ENCODE data around the gene PLCB3.
A peak's percentile ranks its signal among the peaks of the same experiment; 100 is the strongest.

Gene PLCB3

DNA sequence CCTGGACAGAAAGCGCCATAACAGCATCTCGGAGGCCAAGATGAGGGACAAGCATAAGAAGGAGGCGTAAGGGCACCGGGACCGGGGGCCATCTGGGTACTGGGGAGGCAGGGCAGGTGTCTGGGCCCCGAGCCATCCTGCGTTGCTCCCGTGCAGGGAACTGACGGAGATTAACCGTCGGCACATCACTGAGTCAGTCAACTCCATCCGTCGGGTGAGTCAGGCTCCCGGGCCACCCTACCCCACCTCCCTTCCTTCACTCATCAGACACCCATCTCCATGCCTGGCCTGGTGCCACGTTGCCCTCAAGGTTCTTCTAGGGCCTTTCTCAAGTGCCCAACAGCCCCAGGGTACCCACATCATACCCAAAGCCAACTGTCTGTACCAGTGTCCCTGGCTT is 15.0 kb downstream of the PLCB3 start:
- H3K9ac ChIP-seq (ENCODE audit: low read length) = no peak overlapping the region
- no peaks in the 10 kb centered on the region for H3K9me3 ChIP-seq (ENCODE audit: low read length)
- TF ChIP-seq EZH2 (IDR thresholded peaks at IDR 0.05; ENCODE audit: borderline replicate concordance, low read length) = no peak
- TF ChIP-seq, protein P1, sequence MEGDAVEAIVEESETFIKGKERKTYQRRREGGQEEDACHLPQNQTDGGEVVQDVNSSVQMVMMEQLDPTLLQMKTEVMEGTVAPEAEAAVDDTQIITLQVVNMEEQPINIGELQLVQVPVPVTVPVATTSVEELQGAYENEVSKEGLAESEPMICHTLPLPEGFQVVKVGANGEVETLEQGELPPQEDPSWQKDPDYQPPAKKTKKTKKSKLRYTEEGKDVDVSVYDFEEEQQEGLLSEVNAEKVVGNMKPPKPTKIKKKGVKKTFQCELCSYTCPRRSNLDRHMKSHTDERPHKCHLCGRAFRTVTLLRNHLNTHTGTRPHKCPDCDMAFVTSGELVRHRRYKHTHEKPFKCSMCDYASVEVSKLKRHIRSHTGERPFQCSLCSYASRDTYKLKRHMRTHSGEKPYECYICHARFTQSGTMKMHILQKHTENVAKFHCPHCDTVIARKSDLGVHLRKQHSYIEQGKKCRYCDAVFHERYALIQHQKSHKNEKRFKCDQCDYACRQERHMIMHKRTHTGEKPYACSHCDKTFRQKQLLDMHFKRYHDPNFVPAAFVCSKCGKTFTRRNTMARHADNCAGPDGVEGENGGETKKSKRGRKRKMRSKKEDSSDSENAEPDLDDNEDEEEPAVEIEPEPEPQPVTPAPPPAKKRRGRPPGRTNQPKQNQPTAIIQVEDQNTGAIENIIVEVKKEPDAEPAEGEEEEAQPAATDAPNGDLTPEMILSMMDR (IDR thresholded peaks at IDR 0.05; ENCODE audit: low read length) = no peak
- peaks cover 14% of the 10 kb centered on the region for H3K36me3 ChIP-seq (ENCODE audit: insufficient read depth, low read length)
- no peaks in the 10 kb centered on the region for H3K9me2 ChIP-seq (ENCODE audit: low read depth, low read length)
- no peak overlapping the region for H3K4me3 ChIP-seq (ENCODE audit: low read depth, low read length, poor library complexity, severe bottlenecking)
- no peaks in the 10 kb centered on the region for H3F3A ChIP-seq (ENCODE audit: insufficient read depth, low read length)
- no peak overlapping the region for H3K4me2 ChIP-seq (ENCODE audit: low read length)
- no peak overlapping the region for H3K27ac ChIP-seq (ENCODE audit: low read depth, low read length, poor library complexity, severe bottlenecking)
- no peaks in the 10 kb centered on the region for H3K79me2 ChIP-seq (ENCODE audit: insufficient read depth, low read length)
- peaks cover 16% of the 10 kb centered on the region for H3K4me1 ChIP-seq (ENCODE audit: insufficient read depth, low read length, severe bottlenecking)
- H4K20me1 ChIP-seq (ENCODE audit: insufficient read depth, low read length) = no peaks in the 10 kb centered on the region
- H3K27me3 ChIP-seq (ENCODE audit: insufficient read depth, low read length) = no peaks in the 10 kb centered on the region
- no peak overlapping the region for H2AFZ ChIP-seq (ENCODE audit: low read length)

- peak overlapping the region; percentile 93; the same call in 1 of the 2 replicates for H3K4me2 ChIP-seq (ENCODE audit: low read length)
- no peaks in the 10 kb centered on the region for H3K9me3 ChIP-seq (ENCODE audit: low read length)
- peak overlapping the region; percentile 91; the same call in 1 of the 2 replicates for H3K9ac ChIP-seq (ENCODE audit: low read length)
- TF ChIP-seq, protein P1 (IDR thresholded peaks at IDR 0.05; ENCODE audit: low read length) = no peak
- no peak for TF ChIP-seq EZH2 (IDR thresholded peaks at IDR 0.05; ENCODE audit: borderline replicate concordance, low read length)
- no peaks in the 10 kb centered on the region for H4K20me1 ChIP-seq (ENCODE audit: insufficient read depth, low read length)
- no peaks in the 10 kb centered on the region for H3K9me2 ChIP-seq (ENCODE audit: low read depth, low read length)
- H3F3A ChIP-seq (ENCODE audit: insufficient read depth, low read length) = no peaks in the 10 kb centered on the region
- no peaks in the 10 kb centered on the region for H3K79me2 ChIP-seq (ENCODE audit: insufficient read depth, low read length)
- peaks cover 27% of the 10 kb centered on the region for H3K4me1 ChIP-seq (ENCODE audit: insufficient read depth, low read length, severe bottlenecking)
- H3K36me3 ChIP-seq (ENCODE audit: insufficient read depth, low read length) = peaks cover 8% of the 10 kb centered on the region
- no peak overlapping the region for H3K4me3 ChIP-seq (ENCODE audit: low read depth, low read length, poor library complexity, severe bottlenecking)
- H2AFZ ChIP-seq (ENCODE audit: low read length) = no peak overlapping the region
- H3K27me3 ChIP-seq (ENCODE audit: insufficient read depth, low read length) = no peaks in the 10 kb centered on the region
- peak overlapping the region; percentile 91 for H3K27ac ChIP-seq (ENCODE audit: low read depth, low read length, poor library complexity, severe bottlenecking)
These were observed 16.0 kb downstream of the PLCB3 start for GRCh38 chr11:64267207-64267945.

DNA sequence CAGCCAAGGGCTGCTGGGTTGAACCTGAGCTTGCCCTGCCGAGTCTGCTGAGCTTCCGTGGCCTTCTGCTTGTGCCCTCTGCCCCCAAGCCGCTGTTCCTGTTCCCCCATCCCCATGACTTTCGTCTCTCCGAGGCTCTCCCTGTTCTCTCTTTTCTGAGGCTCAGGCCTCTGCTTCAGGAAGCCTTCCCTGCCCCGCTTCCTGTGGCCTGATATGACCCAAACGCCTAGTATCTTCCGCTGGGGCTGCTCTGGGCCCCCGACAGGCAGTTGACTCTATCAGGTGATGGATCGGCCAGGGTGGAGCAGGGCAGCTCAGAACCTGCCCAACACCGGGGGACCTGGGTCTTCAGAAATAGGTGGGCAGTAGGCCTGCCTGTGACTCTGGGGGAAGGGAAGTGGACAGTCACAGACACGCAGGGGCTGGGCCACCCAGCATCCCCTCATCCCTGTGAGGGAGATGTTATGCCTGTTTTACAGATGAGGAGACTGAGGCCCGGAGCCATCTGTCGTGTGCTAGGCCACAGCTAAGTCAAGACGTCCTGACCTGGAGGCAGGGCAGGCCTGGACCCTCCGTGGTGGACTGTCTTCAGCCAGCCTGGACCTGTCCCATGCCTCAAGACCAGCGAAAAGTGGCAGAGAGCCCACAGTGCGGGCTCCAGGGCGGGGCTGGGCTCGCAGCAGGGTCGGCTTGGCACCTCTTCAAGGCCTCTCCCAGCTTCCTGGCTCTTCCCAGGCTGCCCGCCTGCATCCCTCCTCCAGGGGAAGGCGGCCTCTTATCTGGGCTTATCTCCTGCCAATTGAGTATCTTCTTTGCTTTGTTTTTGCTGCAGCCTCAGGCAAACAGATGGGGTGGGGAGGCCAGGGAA is 16.9 kb downstream of the PLCB3 start:
- H3K4me3 ChIP-seq (ENCODE audit: low read depth, low read length, poor library complexity, severe bottlenecking) = peak overlapping the region; percentile 74
- H3K36me3 ChIP-seq (ENCODE audit: insufficient read depth, low read length) = no peaks in the 10 kb centered on the region
- H2AFZ ChIP-seq (ENCODE audit: low read length) = no peak overlapping the region
- H3K79me2 ChIP-seq (ENCODE audit: insufficient read depth, low read length) = no peaks in the 10 kb centered on the region
- H3F3A ChIP-seq (ENCODE audit: insufficient read depth, low read length) = no peaks in the 10 kb centered on the region
- H3K4me1 ChIP-seq (ENCODE audit: insufficient read depth, low read length, severe bottlenecking) = peaks cover 27% of the 10 kb centered on the region
- H3K4me2 ChIP-seq (ENCODE audit: low read length) = peak overlapping the region; percentile 93
- no peaks in the 10 kb centered on the region for H4K20me1 ChIP-seq (ENCODE audit: insufficient read depth, low read length)
- peak overlapping the region; percentile 91 for H3K9ac ChIP-seq (ENCODE audit: low read length)
- TF ChIP-seq EZH2 (IDR thresholded peaks at IDR 0.05; ENCODE audit: borderline replicate concordance, low read length) = no peak
- TF ChIP-seq, protein P1 (IDR thresholded peaks at IDR 0.05; ENCODE audit: low read length) = no peak
- no peaks in the 10 kb centered on the region for H3K9me3 ChIP-seq (ENCODE audit: low read length)
- peak overlapping the region; percentile 91 for H3K27ac ChIP-seq (ENCODE audit: low read depth, low read length, poor library complexity, severe bottlenecking)
- H3K27me3 ChIP-seq (ENCODE audit: insufficient read depth, low read length) = no peaks in the 10 kb centered on the region
- no peaks in the 10 kb centered on the region for H3K9me2 ChIP-seq (ENCODE audit: low read depth, low read length)

All from OCI-LY1 (cell line).